Measurements from ENCODE around the gene SEC14L1. TPM values are rescaled to one million over a fixed set of nuclear protein-coding genes. Genes with fewer than 3 reads are reported as not detected.
A peak's percentile ranks its signal among the peaks of the same experiment; 100 is the strongest.

Gene SEC14L1
- total and polyA plus RNA-seq, 2 of the 8 experiments (the other 6 are each of a cell fraction or from before 2014, with no cell fraction given) = 27.2 to 74.4 TPM

GRCh38 chr17:77233635-77234334, 93.0 kb downstream of the SEC14L1 start:
- H3K4me3 ChIP-seq (ENCODE audit: extremely low read depth in 1 of 4, insufficient read depth in 2 of 4, low read depth in 3 of 4, low read length in 4 of 4) = no peak overlapping the region
- FAIRE-seq (no peak), DNase-seq (ENCODE audit: low read depth in 1 of 2, low spot score in 2 of 2) (no peak)
- POLR2A ChIA-PET (ENCODE audit: partially characterized antibody) = no interaction called here
- no peaks in the 10 kb centered on the region for H3K9me3 ChIP-seq (ENCODE audit: insufficient read depth in 2 of 2, low read depth in 1 of 2, low read length in 1 of 2)
- no peak overlapping the region for H2AFZ ChIP-seq (ENCODE audit: low read length)
- H3K79me2 ChIP-seq (ENCODE audit: control insufficient read depth in 1 of 2, insufficient read depth in 2 of 2, low read length in 2 of 2) = no peaks in the 10 kb centered on the region
- no peaks in the 10 kb centered on the region for H3K4me1 ChIP-seq (replicated peaks in 1 of 4; ENCODE audit: control insufficient read depth in 3 of 4, insufficient read depth in 4 of 4, low read length in 3 of 4)
- no peak overlapping the region for H3K23ac ChIP-seq (ENCODE audit: insufficient read length)
- no peak overlapping the region for H3K4me2 ChIP-seq (ENCODE audit: insufficient read depth in 1 of 2, low read depth in 2 of 2, low read length in 2 of 2)
- no peak overlapping the region for H4K5ac ChIP-seq (ENCODE audit: insufficient read length, low read depth, low read length)
- H3K14ac ChIP-seq (ENCODE audit: insufficient read length) = no peak overlapping the region
- CTCF ChIA-PET (ENCODE audit: partially characterized antibody) = interaction anchor here (1.1 to 1.4 kb wide), 3 partner anchors 20 to 23 kb away, joined by 3 to 4 read pairs (median 3); no protein-coding TSS in a partner anchor
- H2AK5ac ChIP-seq (ENCODE audit: low read depth, low read length) = no peak overlapping the region
- H4K20me1 ChIP-seq (replicated peaks in 1 of 2; ENCODE audit: control insufficient read depth in 1 of 2, insufficient read depth in 2 of 2, low read length in 2 of 2) = no peaks in the 10 kb centered on the region
- H2BK120ac ChIP-seq (replicated peaks; ENCODE audit: low read depth, low read length) = no peak overlapping the region
- no peak overlapping the region for H4K8ac ChIP-seq (ENCODE audit: extremely low read depth, insufficient read depth, low read length)
- no peak overlapping the region for H3K56ac ChIP-seq (replicated peaks; ENCODE audit: insufficient read length, low read depth, low read length)
- H3K79me1 ChIP-seq (ENCODE audit: low read depth, low read length) = no peaks in the 10 kb centered on the region
- 84% methylated on average over 21 of the region's 21 CpGs; no CpG with 5 or more reads in 1 of the 2 experiments for WGBS, 2 experiments (ENCODE audit: extremely low coverage in 1 of 2, insufficient coverage in 1 of 2, insufficient read length in 1 of 2, insufficient replicate concordance in 2 of 2, low coverage in 1 of 2, low lambda C conversion rate in 2 of 2, missing lambda C conversion rate in 1 of 2)
- H3K9ac ChIP-seq (replicated peaks in 1 of 4; ENCODE audit: extremely low read depth in 1 of 4, low read depth in 3 of 4, low read length in 3 of 4) = no peak overlapping the region
- H2BK12ac ChIP-seq (ENCODE audit: low read depth, low read length) = no peak overlapping the region
- no peak overlapping the region for H2BK5ac ChIP-seq (ENCODE audit: low read depth, low read length)
- no peak overlapping the region for H3K18ac ChIP-seq (ENCODE audit: extremely low read depth, low read length)
- no peak for TF ChIP-seq CEBPB (IDR thresholded peaks at IDR 0.05; ENCODE audit: low read depth, low read length)
- peak; percentile 77 for TF ChIP-seq BACH1 (IDR thresholded peaks at IDR 0.05; ENCODE audit: low read length)
- 0 out of 2 replicates have a peak, but pooled peaks have one; percentile 51 for TF ChIP-seq MAFK (IDR thresholded peaks at IDR 0.05; ENCODE audit: low read depth, low read length)
- H2BK20ac ChIP-seq (ENCODE audit: low read length) = no peak overlapping the region
- no peak overlapping the region for H3K4ac ChIP-seq (replicated peaks; ENCODE audit: insufficient read length, low read depth, low read length)
- no peak overlapping the region for H4K91ac ChIP-seq (replicated peaks; ENCODE audit: insufficient read length, low read length)
- no peaks in the 10 kb centered on the region for H3K36me3 ChIP-seq (ENCODE audit: control insufficient read depth in 2 of 4, insufficient read depth in 4 of 4, low read length in 3 of 4)
- H3K27me3 ChIP-seq (replicated peaks in 1 of 4; ENCODE audit: control insufficient read depth in 3 of 4, extremely low read depth in 1 of 4, insufficient read depth in 3 of 4, low read length in 3 of 4) = no peaks in the 10 kb centered on the region
- no peaks in the 10 kb centered on the region; the same call in 1 of the 2 replicates for H3K23me2 ChIP-seq (ENCODE audit: low read depth, low read length)
- no peak overlapping the region for H2BK15ac ChIP-seq (ENCODE audit: low read length)
- no peak overlapping the region for H3K27ac ChIP-seq (ENCODE audit: low read depth, low read length)
